Mesodermal cell (in vitro differentiated cells): ENCODE results near the gene SPIN2B.

Source experiments
- H3K27ac ChIP-seq: 2 replicates; pipeline ENCODE4 v1.7.0; 2013; ENCODE audit warnings: mild to moderate bottlenecking, low read depth, low read length, moderate library complexity; ENCODE audit not compliant: severe bottlenecking
- H3K36me3 ChIP-seq: 2 replicates; pipeline ENCODE4 v1.7.1; 2013; ENCODE audit warnings: mild to moderate bottlenecking, low read length, moderate library complexity; ENCODE audit not compliant: control insufficient read depth, insufficient read depth
- H3K4me1 ChIP-seq: one replicate; pipeline ENCODE4 v1.7.1; 2013; ENCODE audit warnings: mild to moderate bottlenecking, low read length; ENCODE audit not compliant: insufficient read depth, control insufficient read depth, poor library complexity, severe bottlenecking
- H3K4me3 ChIP-seq: 2 replicates; pipeline ENCODE4 v1.7.0; 2013; ENCODE audit warnings: low read length, control low read depth, mild to moderate bottlenecking; ENCODE audit not compliant: insufficient read depth, poor library complexity, severe bottlenecking; ENCODE audit errors: extremely low read depth
- H3K9me3 ChIP-seq: 2 replicates; pipeline ENCODE4 v1.7.1; 2013; ENCODE audit warnings: mild to moderate bottlenecking, low read length, moderate library complexity; ENCODE audit not compliant: control insufficient read depth
- WGBS, 2 experiments: methylation state at CpG; one replicate each; pipeline ENCODE4 v1.1.5; 2013; ENCODE audit warnings: missing lambda C conversion rate in 2 of 2; ENCODE audit not compliant: insufficient coverage in 2 of 2; 5-methylcytosine and 5-hydroxymethylcytosine counted together

Gene SPIN2B

GRCh38 chrX:57074458-57074857 lies 46.9 kb downstream of the SPIN2B start:
- no CpG with 5 or more reads among the region's 4 CpGs for WGBS, 2 experiments
- H3K27ac ChIP-seq, result no peak overlapping the region
- H3K9me3 ChIP-seq, result no peaks in the 10 kb centered on the region

GRCh38 chrX:57070185-57070984 lies 51.0 kb downstream of the SPIN2B start:
- H3K9me3 ChIP-seq, result no peaks in the 10 kb centered on the region
- no peak overlapping the region for H3K27ac ChIP-seq
- H3K4me1 ChIP-seq, result no peaks in the 10 kb centered on the region
- H3K36me3 ChIP-seq, result no peaks in the 10 kb centered on the region
- H3K4me3 ChIP-seq, result no peak overlapping the region
- WGBS, 2 experiments, result 81 to 96% methylated on average over 8 to 16 of the region's 32 CpGs

More at GRCh38 chrX:57074458-57074857, 46.9 kb downstream of the SPIN2B start:
- Histone ChIP-seq H3K4me1 (no peaks in the 10 kb centered on the region), H3K4me3 (no peak overlapping the region), H3K36me3 (no peaks in the 10 kb centered on the region)
